ENCODE results near the gene CDS1.
"Not testable (repeated sequence)": the region's sequence is repeated elsewhere in the genome, so short reads cannot be mapped to it uniquely, and the experiment has no call there.

Gene CDS1
- 6.3 to 20.1 (median 13.8) reads per million in 18 experiments for total RNA-seq

DNA sequence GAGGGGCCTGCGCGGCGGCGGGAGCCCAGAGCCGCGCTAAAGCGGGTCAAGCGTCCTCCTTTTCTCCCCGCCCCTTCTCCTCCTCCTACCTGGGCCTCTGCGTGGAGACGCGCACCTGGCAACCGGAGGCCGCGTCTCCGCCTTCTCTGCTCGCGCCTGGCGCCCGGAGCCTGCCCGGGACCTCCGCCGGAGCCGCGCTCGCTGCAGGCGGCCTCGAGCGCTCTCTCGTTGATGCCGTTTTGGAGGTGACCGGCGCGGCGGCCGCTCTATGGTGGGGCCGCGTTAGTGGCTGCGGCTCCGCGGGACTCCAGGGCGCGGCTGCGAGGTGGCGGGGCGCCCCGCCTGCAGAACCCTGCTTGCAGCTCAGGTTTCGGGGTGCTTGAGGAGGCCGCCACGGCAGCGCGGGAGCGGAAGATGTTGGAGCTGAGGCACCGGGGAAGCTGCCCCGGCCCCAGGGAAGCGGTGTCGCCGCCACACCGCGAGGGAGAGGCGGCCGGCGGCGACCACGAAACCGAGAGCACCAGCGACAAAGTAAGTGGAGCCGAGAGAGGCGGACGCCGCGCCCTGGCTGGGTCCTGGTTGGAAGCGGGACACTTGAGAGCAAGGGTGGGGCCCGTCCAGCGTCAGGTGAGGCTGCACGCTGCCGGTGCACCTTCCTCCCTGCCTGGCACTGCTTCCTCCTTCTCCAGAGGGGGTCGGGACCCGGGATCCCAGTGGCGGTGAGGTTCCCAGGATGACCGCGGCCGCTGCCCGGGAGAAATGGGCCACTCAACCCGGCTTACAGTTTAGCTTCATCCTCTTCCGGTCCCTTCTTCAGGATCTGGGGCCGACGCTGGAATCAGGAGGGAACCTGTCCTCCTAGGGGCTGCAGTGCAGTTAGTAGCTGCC is at the start of gene CDS1:
Gene CDS1 (plus strand): TSS at position 140 of the 888 bp plus-strand sequence. CDS start 275 bp downstream, at position 415.
- DNase-seq, result no peak

DNA sequence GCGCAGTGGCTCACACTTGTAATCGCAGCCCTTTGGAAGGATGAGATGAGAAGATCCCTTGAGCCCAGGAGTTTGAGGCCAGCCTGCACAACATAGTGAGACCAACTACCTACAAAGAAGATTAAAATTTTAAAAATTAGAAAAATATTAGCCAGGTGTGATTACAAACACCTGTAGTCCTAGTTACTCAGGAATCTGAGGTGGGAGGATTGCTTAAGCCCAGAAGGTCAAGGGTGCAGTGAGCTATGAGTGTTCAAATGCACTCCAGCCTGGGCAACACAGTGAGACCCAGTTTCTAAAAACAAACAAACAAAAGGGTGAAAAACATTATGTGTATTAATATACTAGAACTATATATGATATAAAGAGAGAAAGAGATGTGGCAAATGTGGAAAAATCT is 47.0 kb upstream of the CDS1 start:
- no peak for DNase-seq

DNA sequence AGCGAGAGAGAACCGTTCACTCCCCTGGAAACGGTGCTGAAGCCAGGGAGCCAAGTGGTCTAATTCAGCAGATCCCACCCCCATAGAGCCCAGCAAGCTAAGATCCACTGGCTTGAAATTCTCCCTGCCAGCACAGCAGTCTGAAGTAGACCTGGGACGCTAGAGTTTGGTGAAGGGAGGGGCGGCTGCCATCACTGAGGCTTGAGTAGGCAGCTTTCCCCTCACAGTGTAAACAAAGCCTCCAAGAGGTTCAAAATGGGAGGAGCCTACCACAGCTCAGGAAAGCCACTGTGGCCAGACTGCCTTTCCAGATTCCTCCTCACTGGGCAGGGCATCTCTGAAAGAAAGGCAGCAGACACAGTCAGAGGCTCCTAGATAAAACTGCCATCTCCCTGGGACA is 37.8 kb upstream of the CDS1 start:
- no peak for DNase-seq

DNA sequence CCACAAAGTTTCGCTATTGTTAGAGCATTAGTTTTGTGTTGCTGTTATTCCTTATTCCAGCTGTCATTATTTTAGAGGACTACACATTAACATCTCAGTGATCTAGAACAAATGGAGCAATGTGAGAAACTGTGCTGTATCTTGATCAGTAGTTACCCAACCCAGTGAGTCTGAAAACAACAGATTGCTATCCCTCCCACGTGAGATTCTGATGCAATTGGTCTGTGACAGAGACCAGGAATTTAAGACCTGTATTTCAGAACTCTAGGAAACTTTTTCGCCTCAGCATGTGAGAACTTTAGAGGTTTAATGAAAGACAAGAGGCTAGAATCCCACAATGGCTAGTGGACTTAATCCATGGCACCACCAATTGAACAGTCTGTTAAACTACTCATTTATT is 35.7 kb upstream of the CDS1 start:
- DNase-seq, result peak; percentile 30 to 54

DNA sequence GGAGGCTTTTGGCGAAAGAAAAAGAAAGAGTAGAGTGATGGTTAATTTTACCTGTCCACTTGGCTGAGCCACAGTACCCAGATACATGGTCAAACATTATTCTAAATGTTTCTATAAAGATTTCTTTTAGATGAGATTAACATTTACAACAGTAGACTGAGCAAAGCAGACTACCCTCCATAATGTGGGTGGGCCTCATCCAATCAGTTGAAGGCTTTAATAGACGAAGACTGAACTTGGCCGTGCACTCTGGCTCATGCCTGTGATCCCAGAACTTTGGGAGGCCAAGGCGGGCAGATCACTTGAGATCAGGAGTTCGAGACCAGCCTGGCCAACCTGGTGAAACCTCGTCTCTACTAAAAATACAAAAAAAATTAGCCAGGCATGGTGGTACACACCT is 33.7 kb upstream of the CDS1 start:
- DNase-seq, result not testable (repeated sequence)

DNA sequence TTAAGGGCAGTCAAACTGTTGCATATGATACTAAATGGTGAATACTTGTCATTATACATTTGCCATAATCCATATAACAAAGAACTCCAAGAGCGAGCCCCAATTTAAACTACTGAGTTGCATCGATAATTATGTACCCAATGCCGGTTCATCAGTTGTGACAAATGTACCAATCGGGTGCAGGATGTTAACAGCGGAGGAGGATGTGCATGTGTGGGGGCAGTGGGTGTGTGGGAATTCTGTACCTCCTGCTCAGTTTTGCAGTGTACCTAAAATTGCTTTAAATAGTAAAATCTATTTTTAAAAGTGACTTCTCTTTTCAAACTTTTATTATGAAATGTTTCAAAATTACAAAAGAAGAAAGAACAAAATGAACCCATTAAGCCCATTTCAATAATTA is 20.8 kb upstream of the CDS1 start:
- DNase-seq, result no peak

DNA sequence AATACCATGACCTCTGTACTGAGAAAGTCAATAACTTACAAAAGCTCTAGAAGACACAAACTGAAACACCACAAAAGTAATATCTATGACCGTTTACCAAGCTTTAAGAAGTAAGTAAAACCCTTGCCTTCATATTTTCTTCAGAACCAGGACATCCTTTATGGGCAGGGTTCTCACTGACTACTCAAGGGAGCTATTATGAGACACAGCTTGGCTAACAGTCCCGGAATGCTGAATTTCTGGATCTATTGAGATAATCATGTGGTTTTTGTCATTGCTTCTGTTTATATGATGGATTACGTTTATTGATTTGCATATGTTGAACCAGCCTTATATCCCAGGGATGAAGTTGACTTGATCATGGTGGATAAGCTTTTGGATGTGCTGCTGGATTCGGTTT is 19.9 kb upstream of the CDS1 start:
- DNase-seq, result no peak

DNA sequence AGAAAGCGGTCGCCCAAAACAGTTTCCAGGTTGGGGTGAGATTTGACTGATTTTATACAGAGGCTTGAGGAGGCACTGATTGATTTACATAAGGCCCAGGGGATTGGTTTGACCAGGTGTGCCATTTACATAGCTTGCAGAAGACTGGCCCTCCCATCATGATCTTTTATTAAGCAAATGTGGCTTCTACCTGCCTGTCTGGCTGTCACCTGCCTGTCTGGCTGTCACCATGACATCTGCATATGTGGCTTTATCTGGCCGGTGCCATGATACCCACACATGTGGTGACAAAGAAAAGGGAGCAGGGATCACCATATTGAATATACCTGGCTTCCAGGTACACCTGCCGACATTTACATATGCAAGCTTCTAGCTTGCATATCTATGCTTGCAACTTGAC is 17.0 kb upstream of the CDS1 start:
- DNase-seq, result no peak

DNA sequence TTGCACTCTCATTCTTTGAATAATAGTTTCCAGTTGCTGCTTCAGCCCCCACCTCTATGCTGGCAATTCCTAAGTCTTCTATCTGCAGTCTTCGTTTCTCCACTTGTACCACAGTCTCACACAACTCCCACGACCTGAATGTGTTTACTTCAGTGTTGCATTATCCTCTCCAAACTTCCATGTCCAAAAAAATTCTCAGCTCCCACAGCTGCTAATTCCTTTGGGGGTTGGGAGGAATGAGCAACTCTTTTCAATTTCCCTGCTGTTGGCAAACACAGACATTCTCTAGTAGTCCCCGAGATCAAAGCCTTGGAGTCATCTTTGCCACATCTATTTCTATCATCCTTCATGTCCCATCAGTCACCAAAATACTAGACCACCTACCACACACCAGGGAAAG is 14.4 kb upstream of the CDS1 start:
- no peak for DNase-seq

DNA sequence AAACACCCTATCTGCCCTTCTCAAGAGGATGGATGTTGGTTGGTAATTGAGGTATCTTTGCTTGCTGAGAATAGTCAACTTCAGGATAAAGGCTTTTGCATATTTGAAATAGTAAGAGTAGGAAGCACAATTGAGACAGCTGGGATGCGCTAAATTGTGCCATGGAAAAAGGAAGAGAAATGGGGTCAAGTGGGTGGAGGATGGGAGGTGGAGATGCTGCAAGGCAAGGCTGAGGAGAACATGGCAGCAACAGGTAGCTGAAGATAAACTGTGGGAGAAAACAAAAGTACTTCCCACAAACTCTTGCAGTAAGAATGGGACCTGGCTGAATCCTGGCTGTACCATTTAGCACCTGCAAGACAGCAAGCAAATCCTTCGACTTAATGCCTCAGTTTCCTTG is 13.9 kb upstream of the CDS1 start:
- no peak for DNase-seq

DNA sequence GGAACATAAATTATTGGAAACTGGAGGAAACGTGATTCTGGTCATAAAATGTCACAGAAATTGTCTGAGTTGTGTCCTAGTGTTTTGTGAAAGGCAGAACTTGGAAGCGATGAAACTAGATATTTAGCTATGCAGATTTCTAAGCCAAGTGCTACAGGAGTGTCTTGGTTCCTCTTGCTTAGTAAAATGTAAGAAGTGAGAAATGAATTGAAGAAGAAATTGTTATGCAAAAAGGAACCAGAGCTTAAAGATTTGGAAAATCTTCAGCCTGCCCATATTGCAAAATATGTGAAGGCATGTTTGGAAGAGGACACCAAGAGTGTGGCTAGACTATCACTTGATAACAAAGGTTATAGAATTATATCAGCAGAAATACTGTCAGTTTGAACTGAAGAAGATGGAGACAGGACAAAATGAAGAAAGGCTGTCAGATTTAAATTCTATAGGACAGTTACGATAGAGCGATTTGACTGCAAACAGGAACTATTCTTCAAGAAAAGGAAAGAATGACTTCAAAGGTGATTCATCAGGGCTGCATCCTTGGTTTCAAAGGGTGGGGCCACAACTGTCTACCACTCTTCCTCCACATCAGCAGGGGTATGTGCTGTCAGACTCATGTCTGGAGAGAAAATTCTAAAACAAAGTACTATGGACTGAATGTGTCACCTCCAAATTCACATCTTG is 9.4 kb upstream of the CDS1 start:
- DNase-seq, result peak; percentile 82 to 86

DNA sequence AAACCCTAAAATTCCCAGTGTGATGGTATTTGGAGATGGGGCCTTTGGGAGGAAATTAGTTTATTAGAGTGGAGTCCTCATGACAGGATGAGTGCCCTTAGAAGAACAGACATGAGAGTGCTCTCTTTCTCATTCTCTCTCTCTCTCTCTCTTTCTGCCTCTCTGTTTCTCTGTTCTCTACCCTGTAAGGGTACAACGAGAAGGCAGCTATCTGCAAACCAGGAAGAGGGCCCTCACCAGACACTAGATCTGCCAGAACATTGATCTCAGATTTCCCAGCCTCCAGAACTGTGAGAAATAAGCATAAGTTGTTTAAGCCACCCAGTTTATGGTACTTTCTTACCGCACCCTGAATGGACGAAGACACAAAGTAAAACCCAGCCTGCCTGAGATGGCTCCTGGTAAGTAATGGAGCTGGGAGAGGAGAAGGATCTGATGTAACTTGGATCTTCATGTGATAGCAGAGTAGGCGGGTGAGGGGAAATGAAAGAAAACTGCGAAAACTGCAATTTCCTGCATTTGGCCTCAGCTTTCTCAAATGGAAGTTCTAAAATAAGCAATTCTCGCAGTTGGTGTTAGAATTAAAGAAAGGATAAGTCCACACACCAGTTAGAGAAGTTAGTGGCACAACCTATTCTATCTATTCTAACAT is 8.7 kb upstream of the CDS1 start:
- DNase-seq, result peak; percentile 87 to 89

DNA sequence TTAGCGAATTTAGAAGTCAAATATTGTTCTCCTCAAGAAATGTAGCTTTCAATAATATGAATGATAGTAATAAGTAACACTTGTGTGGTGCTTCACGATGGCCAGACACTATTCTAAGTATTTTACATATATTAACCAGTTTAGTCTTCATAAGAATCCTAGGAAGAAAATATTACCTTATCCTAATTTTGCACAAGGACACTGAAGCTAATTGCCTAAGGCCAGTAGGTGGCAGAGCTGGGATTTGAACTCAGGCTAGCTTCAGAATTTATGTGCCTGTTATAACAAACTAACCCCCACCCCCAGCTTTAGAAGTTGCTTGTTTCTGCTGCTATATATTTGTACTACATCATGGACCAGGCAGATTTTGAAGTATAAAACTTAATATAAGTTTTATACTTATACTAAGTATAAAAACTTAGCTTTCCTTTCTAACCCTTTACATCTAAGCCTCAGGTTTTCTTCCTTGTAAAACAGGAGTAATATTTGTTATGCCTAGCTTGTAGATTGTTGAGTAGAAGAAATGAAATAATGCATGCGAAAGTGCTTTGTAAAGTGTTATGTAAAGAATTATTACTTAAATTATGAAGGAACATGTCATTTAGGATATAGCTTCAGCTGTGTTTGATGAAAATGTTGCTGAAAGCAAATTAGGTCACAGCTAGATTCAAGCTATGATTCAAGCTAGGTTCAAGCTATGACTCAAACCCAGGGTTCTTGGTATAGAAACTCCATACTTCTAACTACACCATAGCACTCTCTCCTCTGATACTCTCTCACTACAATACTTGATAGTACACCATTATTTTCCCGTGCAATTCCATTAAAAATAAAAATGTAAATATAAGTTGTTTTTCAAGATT is 4.2 kb upstream of the CDS1 start:
- DNase-seq, result peak; percentile 56 to 63

DNA sequence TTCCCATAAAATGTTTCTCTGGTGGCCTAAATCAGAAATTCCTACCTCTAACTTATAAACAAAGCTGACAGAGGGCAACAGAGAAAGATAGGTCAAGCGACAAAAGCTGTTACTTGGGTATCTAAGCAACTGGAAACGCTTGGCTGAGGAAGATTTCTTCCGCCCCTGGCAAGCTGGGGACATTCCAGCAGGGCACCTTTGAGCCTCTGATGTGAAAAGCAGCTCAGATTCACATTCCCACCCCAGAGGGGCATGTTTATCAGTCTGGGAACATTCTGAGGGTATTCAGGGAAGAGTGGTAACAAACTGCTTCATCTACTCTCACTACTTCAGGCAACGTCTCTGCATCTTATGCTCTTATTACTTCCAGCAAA is 3.5 kb upstream of the CDS1 start:
- no peak for DNase-seq

DNA sequence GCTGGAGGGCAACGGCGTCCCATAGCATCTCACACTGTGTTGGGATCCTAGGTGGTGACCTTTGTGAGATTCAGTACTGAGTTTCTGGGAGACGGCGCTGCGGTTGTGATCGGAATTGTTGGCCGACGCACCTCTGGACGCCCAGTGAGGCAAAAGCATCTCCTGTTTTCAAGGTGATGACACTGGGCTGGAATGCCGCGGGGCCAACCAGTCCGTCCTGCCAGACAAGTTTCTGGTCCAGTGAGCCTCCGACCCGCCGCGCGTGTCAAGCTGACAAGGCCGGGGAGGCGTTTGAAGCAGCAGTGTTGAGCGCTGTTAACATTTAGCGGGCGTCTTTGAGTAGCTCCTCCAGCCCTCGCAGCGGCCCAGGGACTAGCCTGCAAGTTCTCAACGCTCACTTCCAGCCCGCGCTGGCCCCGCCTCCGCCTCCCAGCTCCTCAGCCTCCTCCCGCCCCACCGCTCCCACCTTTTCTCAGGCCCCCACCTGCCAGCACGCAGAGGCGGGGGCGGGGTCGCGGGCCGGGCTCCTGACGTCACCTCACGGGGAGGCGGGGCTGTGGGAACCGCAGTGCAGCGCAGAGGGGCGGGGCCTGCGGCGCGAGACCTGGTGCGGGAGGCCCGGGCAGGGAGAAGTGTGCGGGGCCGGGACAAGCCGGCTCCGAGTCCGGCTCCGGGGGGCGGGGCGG is 482 bp upstream of the CDS1 start:
- DNase-seq, result peak; percentile 56 to 69

DNA sequence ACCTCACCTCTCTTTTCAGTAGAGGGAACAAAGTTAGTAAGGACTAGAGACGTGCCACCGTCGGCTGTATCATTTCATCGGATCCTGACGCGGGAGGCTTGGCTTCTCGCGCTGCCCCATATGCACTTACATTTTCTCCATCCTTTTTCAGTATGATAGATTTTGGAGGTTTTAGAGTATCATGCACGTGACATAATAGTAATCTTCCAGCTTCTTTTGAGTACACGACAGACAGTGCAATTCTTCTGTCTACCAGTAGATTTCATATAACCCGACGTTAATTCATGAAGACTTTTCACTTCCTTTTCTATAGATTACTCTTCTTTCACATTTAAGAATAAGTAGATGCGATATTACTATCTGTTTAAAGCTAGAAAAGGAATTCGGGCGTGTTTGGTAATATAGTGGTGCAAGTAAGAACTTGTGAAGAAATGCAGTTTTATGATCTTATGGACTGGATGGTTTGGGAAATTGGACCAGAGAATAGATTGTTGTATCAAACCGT is 1.0 kb downstream of the CDS1 start:
- DNase-seq, result peak in 1 of 2 donors; percentile 41

DNA sequence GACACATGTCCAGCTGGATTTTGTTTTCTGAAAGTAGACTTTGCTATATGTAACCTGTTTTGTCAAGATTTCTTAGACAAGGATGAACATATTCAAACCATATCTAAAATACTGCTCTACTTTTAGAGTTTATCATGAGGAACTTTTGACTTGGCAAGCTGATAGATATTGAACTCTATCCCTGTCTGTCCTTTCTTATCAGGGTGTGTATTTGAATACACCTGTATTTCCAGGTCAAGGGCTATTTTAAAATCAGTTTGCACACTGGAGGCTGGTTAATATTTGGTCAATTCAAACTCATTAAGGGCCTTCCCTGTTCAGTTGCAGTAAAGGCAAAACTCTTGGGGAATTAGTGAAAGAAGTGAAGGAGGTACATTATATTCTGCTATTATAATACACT is 2.3 kb downstream of the CDS1 start:
- no peak for DNase-seq

DNA sequence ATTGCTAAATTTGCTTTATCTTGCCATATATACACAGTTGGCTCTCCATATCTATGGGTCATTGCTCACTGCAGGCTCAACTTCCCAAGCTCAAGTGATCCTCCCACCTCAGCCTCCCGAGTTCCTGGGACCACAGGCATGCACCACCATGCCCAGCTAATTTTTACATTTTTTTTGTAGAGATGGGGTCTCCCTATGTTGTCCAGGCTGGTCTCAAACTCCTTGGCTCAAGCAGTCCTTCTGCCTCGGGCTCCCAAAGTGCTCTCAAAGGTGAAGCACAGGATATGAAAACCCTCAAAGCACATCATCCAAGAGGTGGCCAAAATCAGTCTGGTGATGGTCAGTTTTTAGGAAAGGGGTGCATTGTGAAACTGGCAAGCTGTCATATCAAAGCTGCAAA is 11.8 kb downstream of the CDS1 start:
- no peak for DNase-seq

DNA sequence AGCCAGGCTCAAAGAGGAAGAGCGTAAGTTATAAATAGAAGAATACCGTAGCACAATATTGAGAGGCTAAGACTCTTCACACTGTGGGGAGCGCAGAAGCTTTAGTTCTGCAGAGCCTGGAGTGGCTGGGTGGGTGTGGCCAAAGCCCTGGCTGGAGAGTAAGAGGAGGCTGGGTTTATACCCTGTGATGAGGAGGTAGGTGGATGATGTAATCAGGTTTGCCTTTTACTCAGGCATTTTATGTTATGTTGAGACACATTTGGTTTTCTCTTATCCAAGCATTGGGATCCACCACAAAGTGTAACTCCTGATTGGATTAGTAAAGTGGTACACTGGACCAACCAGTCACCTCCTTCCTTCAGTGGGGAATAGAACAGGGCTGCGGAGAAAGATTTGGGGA is 13.9 kb downstream of the CDS1 start:
- peak; percentile 50 to 62 for DNase-seq

DNA sequence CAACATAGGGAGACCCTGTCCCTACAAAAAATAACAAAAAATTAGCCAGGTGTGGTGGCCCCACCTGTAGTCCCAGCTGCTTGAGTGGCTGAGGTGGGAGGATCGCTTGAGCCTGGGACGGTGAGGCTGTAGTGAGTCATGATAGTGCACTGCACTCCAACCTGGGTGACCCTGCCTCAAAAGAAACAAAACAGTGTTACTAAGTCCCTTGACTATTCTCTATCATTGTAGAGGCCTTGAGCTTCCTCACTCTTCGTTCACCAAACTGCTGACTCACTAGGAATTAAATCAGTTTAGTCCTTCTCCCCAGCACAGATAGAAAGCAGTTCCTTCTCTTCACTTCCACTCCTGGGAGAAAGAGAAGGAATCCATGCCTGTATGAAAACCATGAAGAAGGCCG is 14.5 kb downstream of the CDS1 start:
- DNase-seq, result no peak

DNA sequence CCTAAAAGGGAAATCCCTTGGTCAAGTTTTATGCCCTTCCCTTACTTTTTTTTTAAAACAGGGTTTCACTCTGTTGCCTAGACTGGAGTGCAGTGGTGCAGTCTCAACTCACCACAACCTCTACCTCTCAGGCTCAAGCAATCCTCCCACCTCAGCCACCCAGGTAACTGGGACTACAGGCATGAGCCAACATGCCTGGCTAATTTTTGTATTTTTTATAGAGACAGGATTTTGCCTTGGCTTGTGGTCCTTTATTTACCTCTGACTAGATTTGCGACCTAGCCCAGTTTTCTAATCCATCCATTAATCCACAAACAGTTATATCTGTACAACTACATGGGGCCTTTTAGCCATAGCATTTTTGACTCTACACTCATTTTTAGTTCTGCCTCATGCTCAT is 23.7 kb downstream of the CDS1 start:
- no peak for DNase-seq

DNA sequence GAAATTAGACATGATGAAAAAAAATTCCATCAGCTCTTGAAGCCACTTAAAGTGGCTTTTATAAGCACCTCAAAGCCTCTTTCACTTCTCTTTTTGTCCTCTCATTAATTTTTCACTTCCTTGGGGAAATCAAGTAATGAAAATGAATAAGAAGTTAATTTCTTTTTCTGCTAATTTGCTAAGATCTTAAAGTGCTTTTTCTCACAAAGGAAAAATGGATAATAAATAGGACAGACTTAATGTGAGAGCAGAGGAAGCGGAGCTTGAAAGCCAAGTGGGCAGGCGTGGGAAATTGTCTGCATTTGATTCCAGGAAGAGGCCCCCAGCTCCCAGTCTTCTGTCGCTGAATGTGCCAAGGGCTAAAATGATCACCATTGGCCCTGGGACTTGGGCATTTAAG is 28.6 kb downstream of the CDS1 start:
- no peak for DNase-seq

Measured in inflammatory macrophage (primary cell).